T-cell (primary cell): ENCODE results near the gene STEAP2. TPM values are rescaled to one million over a fixed set of nuclear protein-coding genes. Genes with fewer than 3 reads are reported as not detected.

Source experiments
- ATAC-seq, 4 experiments: fragments of 200-7000 bp in 3 of 4; fragments of 150-1000 bp in 1 of 4; cut with Tn5 transposase; replicated peaks in 1 of 4; 1 replicate in 3 of 4; 2 replicates in 1 of 4; pipeline ENCODE4 v1.10.0; 2021; ENCODE audit warnings: moderate library complexity in 3 of 4, mild to moderate bottlenecking in 2 of 4, moderate number of reproducible peaks in 1 of 4
- CTCF ChIA-PET, 2 donors: fragments of 300-600 bp; sonication (Branson Sonifier 250); formaldehyde crosslinking; loops; one replicate each; lab custom pipeline; 2022; ENCODE audit warnings: antibody characterized with exemption in 2 of 2; lab: Charles Lee
- POLR2A ChIA-PET, 2 donors: fragments of 300-600 bp; sonication (Branson Sonifier 250); formaldehyde crosslinking; loops; one replicate each; lab custom pipeline; 2022; ENCODE audit warnings: antibody characterized with exemption in 2 of 2; lab: Charles Lee
- DNase-seq, 35 experiments: peaks; one replicate each; pipeline versions ENCODE4 v3.0.0 to v3.0.0-alpha.2; 2013 to 2023
- H3K27ac ChIP-seq: one replicate; pipeline ENCODE4 v1.5.1; 2013; ENCODE audit warnings: low read length
- H3K27me3 ChIP-seq, 2 experiments: replicated peaks in 1 of 2; 1 replicate in 1 of 2; 2 replicates in 1 of 2; pipeline versions ENCODE4 v1.6.1 to v1.7.0; 2013; ENCODE audit warnings: low read length in 1 of 2, mixed read lengths in 1 of 2; ENCODE audit not compliant: control insufficient read depth in 2 of 2, insufficient read depth in 2 of 2; ENCODE audit errors: extremely low read depth in 1 of 2
- H3K36me3 ChIP-seq, 2 donors: 1 replicate in 1 of 2; 2 replicates in 1 of 2; pipeline versions ENCODE4 v1.6.1 to v1.7.0; 2013; ENCODE audit warnings: low read length in 1 of 2; ENCODE audit not compliant: control insufficient read depth in 2 of 2, insufficient read depth in 1 of 2; ENCODE audit errors: extremely low read depth in 1 of 2
- H3K4me1 ChIP-seq, 2 experiments: 1 replicate in 1 of 2; 2 replicates in 1 of 2; pipeline versions ENCODE4 v1.6.1 to v1.7.0; 2013; ENCODE audit warnings: low read length in 2 of 2, mixed read lengths in 1 of 2; ENCODE audit not compliant: insufficient read depth in 2 of 2, control insufficient read depth in 1 of 2; ENCODE audit errors: extremely low read depth in 1 of 2
- H3K4me3 ChIP-seq, 2 donors: 1 replicate in 1 of 2; 2 replicates in 1 of 2; pipeline versions ENCODE4 v1.5.1 to v1.7.0; 2013; ENCODE audit warnings: mild to moderate bottlenecking in 2 of 2, low read length in 1 of 2, moderate library complexity in 1 of 2; ENCODE audit not compliant: control insufficient read depth in 1 of 2; ENCODE audit errors: extremely low read depth in 1 of 2
- H3K9me3 ChIP-seq: 2 replicates; pipeline ENCODE4 v1.7.0; 2013
- H3K27ac Mint-ChIP-seq, 2 donors: one replicate each; pipeline ENCODE4 v1.8.0; 2020 to 2021; ENCODE audit warnings: mild to moderate bottlenecking in 2 of 2, mixed read lengths in 2 of 2
- H3K27me3 Mint-ChIP-seq, 2 donors: one replicate each; pipeline ENCODE4 v1.8.0; 2021 to 2022; ENCODE audit warnings: mixed read lengths in 2 of 2
- H3K36me3 Mint-ChIP-seq: one replicate; pipeline ENCODE4 v1.8.0; 2021; ENCODE audit warnings: mixed read lengths
- H3K4me1 Mint-ChIP-seq, 3 donors: one replicate each; pipeline ENCODE4 v1.8.0; 2020 to 2022; ENCODE audit warnings: mixed read lengths in 3 of 3, mild to moderate bottlenecking in 1 of 3
- H3K4me3 Mint-ChIP-seq, 3 donors: one replicate each; pipeline ENCODE4 v1.8.0; 2020 to 2022; ENCODE audit warnings: mild to moderate bottlenecking in 3 of 3, mixed read lengths in 3 of 3, moderate library complexity in 3 of 3
- H3K9me3 Mint-ChIP-seq, 3 donors: one replicate each; pipeline ENCODE4 v1.8.0; 2020 to 2022; ENCODE audit warnings: mixed read lengths in 3 of 3
- WGBS: methylation state at CpG from one replicate; pipeline ENCODE4 v1.1.5; 2013; ENCODE audit warnings: missing lambda C conversion rate; ENCODE audit not compliant: insufficient coverage; 5-methylcytosine and 5-hydroxymethylcytosine counted together
- total RNA-seq, 35 experiments: library from RNA in 6 of 35; stranded (reverse) in 6 of 35; fragments of 120-200 nt in 1 of 35; gene quantifications; one replicate each; pipeline versions ENCODE4 v1.2.1 to v1.2.4 and lab custom pipeline; 2013 to 2026

The STEAP2 gene
- total RNA-seq, 5 donors from 2014 or later (not counting 1 experiment from before 2014, with no cell fraction given) = 0.19 to 0.20 TPM; not detected in 3

GRCh38 chr7:90188281-90188680 is 23.3 kb upstream of the STEAP2 start:
- H3K4me3 Mint-ChIP-seq = no peak overlapping the region
- DNase-seq = no peak
- Histone ChIP-seq H3K4me1 (no peaks in the 10 kb centered on the region), H3K4me3 (no peak overlapping the region), H3K27ac (no peak overlapping the region), H3K36me3 (no peaks in the 10 kb centered on the region), H3K27me3 (no peaks in the 10 kb centered on the region), H3K9me3 (no peaks in the 10 kb centered on the region)
- 29% methylated on average over 1 of the region's 2 CpGs for WGBS
- H3K36me3 Mint-ChIP-seq = no peaks in the 10 kb centered on the region
- H3K27ac Mint-ChIP-seq = no peak overlapping the region
- peaks cover 0 to 26% (median 9%) of the 10 kb centered on the region in 3 donors for H3K9me3 Mint-ChIP-seq
- ChIA-PET CTCF (interaction anchor here in 1 of 2 donors (0.6 to 0.8 kb wide), 2 partner anchors 9 to 1636 kb away, joined by 3 to 4 read pairs; no protein-coding TSS in a partner anchor), POLR2A (no interaction called here)
- no peaks in the 10 kb centered on the region for H3K4me1 Mint-ChIP-seq
- no peak for ATAC-seq
- H3K27me3 Mint-ChIP-seq = peaks cover 0 to 3% of the 10 kb centered on the region in 2 donors

GRCh38 chr7:90190995-90191394 is 20.5 kb upstream of the STEAP2 start:
- H3K4me1 Mint-ChIP-seq = no peaks in the 10 kb centered on the region
- POLR2A ChIA-PET = no interaction called here
- Histone ChIP-seq H3K27ac (no peak overlapping the region), H3K36me3 (no peaks in the 10 kb centered on the region), H3K27me3 (no peaks in the 10 kb centered on the region), H3K9me3 (no peaks in the 10 kb centered on the region), H3K4me1 (no peaks in the 10 kb centered on the region), H3K4me3 (no peak overlapping the region)
- ATAC-seq (no peak), DNase-seq (no peak)
- peaks cover 0 to 26% (median 12%) of the 10 kb centered on the region in 3 donors for H3K9me3 Mint-ChIP-seq
- no peaks in the 10 kb centered on the region for H3K36me3 Mint-ChIP-seq
- H3K27me3 Mint-ChIP-seq = peaks cover 0 to 3% of the 10 kb centered on the region in 2 donors
- no peak overlapping the region for H3K27ac Mint-ChIP-seq
- CTCF ChIA-PET = no interaction called here
- no peak overlapping the region for H3K4me3 Mint-ChIP-seq

GRCh38 chr7:90191648-90192047 is 19.9 kb upstream of the STEAP2 start:
- no peak overlapping the region for H3K4me3 ChIP-seq
- H3K27ac ChIP-seq = no peak overlapping the region
- H3K4me1 ChIP-seq = no peaks in the 10 kb centered on the region
- Mint-ChIP-seq H3K4me1 (no peaks in the 10 kb centered on the region), H3K36me3 (no peaks in the 10 kb centered on the region), H3K9me3 (peaks cover 0 to 26% (median 12%) of the 10 kb centered on the region in 3 donors), H3K4me3 (no peak overlapping the region), H3K27ac (no peak overlapping the region), H3K27me3 (peaks cover 0 to 6% of the 10 kb centered on the region in 2 donors)
- POLR2A ChIA-PET = no interaction called here
- ATAC-seq (no peak), DNase-seq (no peak)
- CTCF ChIA-PET = no interaction called here
- no peaks in the 10 kb centered on the region for H3K9me3 ChIP-seq
- H3K36me3 ChIP-seq = no peaks in the 10 kb centered on the region
- no CpG with 5 or more reads among the region's 1 CpG for WGBS
- H3K27me3 ChIP-seq = no peaks in the 10 kb centered on the region

- Mint-ChIP-seq H3K27ac (no peak overlapping the region), H3K4me3 (no peak overlapping the region), H3K4me1 (no peaks in the 10 kb centered on the region), H3K9me3 (peaks cover 0 to 26% (median 12%) of the 10 kb centered on the region in 3 donors), H3K27me3 (peaks cover 0 to 6% of the 10 kb centered on the region in 2 donors), H3K36me3 (no peaks in the 10 kb centered on the region)
- 33% methylated on average over 1 of the region's 2 CpGs for WGBS
- ChIA-PET CTCF (interaction anchor here in 1 of 2 donors (0.6 to 1.1 kb wide), 2 partner anchors 27 to 262 kb away, joined by 3 read pairs; no protein-coding TSS in a partner anchor), POLR2A (no interaction called here)
- Histone ChIP-seq H3K4me3 (no peak overlapping the region), H3K36me3 (no peaks in the 10 kb centered on the region), H3K9me3 (no peaks in the 10 kb centered on the region), H3K4me1 (no peaks in the 10 kb centered on the region), H3K27me3 (no peaks in the 10 kb centered on the region), H3K27ac (no peak overlapping the region)
- DNase-seq = no peak
- ATAC-seq = no peak
Observed at GRCh38 chr7:90192876-90193750, 18.4 kb upstream of the STEAP2 start.

- peaks cover 0 to 23% (median 12%) of the 10 kb centered on the region in 3 donors for H3K9me3 Mint-ChIP-seq
- WGBS = 60% methylated on average over 6 of the region's 10 CpGs
Observed at GRCh38 chr7:90194911-90195809, 16.4 kb upstream of the STEAP2 start.

GRCh38 chr7:90201500-90202195 is 9.9 kb upstream of the STEAP2 start:
- Histone ChIP-seq H3K27me3 (no peaks in the 10 kb centered on the region), H3K9me3 (no peaks in the 10 kb centered on the region), H3K27ac (no peak overlapping the region), H3K4me1 (no peaks in the 10 kb centered on the region), H3K36me3 (no peaks in the 10 kb centered on the region), H3K4me3 (no peak overlapping the region)
- Mint-ChIP-seq H3K27me3 (no peaks in the 10 kb centered on the region), H3K4me3 (no peak overlapping the region), H3K9me3 (no peaks in the 10 kb centered on the region), H3K36me3 (no peaks in the 10 kb centered on the region), H3K4me1 (no peaks in the 10 kb centered on the region), H3K27ac (no peak overlapping the region)
- CTCF ChIA-PET = no interaction called here
- no CpG with 5 or more reads among the region's 2 CpGs for WGBS
- DNase-seq (no peak), ATAC-seq (no peak)
- POLR2A ChIA-PET = no interaction called here

More at GRCh38 chr7:90194911-90195809, 16.4 kb upstream of the STEAP2 start:
- DNase-seq = no peak
- Mint-ChIP-seq H3K27me3 (peaks cover 0 to 6% of the 10 kb centered on the region in 2 donors), H3K4me1 (no peaks in the 10 kb centered on the region), H3K36me3 (no peaks in the 10 kb centered on the region), H3K4me3 (no peak overlapping the region), H3K27ac (no peak overlapping the region)
- Histone ChIP-seq H3K36me3 (no peaks in the 10 kb centered on the region), H3K27me3 (no peaks in the 10 kb centered on the region), H3K4me3 (no peak overlapping the region), H3K9me3 (no peaks in the 10 kb centered on the region), H3K4me1 (no peaks in the 10 kb centered on the region), H3K27ac (no peak overlapping the region)
- ATAC-seq = no peak
- CTCF ChIA-PET = interaction anchor here in 1 of 2 donors (0.6 kb wide), 1 partner anchor 14 kb away, joined by 3 read pairs; no protein-coding TSS in a partner anchor
- POLR2A ChIA-PET = no interaction called here
